Panc1 (cell line): ENCODE data around the gene ANO9.

Experiments
- POLR2AphosphoS5 ChIP-seq: IDR thresholded peaks from 2 replicates; pipeline ENCODE4 v1.6.1; 2012; ENCODE audit warnings: mild to moderate bottlenecking, low read depth, low read length, moderate library complexity
- SIN3A ChIP-seq: IDR thresholded peaks from 2 replicates; pipeline ENCODE4 v1.6.1; 2012; ENCODE audit warnings: low read depth, mild to moderate bottlenecking, low read length, moderate library complexity, borderline replicate concordance; ENCODE audit not compliant: insufficient read depth
- TCF7L2 ChIP-seq: IDR thresholded peaks from 2 replicates; pipeline ENCODE4 v1.6.1; 2011; ENCODE audit warnings: mild to moderate bottlenecking, low read depth, low read length, inconsistent platforms
- TF ChIP-seq, protein P1 (sequence below): fragments of 450-650 bp; IDR thresholded peaks from 2 replicates; pipeline ENCODE4 v1.5.1; 2017; ENCODE audit warnings: mild to moderate bottlenecking
- TF ChIP-seq, protein P2 (sequence below), 2 experiments: IDR thresholded peaks; 2 replicates each; pipeline ENCODE4 v1.6.1; 2011 to 2012; ENCODE audit warnings: low read depth in 2 of 2, control low read depth in 1 of 2, low read length in 1 of 2, mild to moderate bottlenecking in 1 of 2, moderate library complexity in 1 of 2; ENCODE audit not compliant: insufficient read depth in 1 of 2

DNA sequence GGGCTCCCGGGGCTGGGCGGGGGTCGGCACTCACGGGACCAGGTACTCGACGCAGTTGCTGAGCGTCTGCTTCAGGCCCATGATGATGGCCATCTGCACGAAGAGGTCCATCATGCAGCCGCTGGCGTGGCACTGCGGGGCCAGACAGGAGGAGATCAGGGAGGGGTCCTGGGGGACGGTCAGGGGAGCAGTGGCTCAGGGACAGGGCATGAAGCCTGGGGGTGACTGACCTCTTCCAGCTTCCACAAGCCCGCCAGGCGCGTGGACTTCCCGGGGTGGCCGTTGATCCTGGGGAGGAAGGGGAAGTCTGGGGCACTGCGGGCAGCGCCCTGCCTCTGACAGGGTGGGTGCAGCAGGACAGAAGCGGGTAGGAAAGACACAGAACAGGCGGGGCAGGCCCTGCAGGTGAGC, 20.9 kb downstream of the ANO9 start:
- TF ChIP-seq POLR2AphosphoS5 (no peak), TCF7L2 (no peak), SIN3A (no peak)
- TF ChIP-seq, protein P1, sequence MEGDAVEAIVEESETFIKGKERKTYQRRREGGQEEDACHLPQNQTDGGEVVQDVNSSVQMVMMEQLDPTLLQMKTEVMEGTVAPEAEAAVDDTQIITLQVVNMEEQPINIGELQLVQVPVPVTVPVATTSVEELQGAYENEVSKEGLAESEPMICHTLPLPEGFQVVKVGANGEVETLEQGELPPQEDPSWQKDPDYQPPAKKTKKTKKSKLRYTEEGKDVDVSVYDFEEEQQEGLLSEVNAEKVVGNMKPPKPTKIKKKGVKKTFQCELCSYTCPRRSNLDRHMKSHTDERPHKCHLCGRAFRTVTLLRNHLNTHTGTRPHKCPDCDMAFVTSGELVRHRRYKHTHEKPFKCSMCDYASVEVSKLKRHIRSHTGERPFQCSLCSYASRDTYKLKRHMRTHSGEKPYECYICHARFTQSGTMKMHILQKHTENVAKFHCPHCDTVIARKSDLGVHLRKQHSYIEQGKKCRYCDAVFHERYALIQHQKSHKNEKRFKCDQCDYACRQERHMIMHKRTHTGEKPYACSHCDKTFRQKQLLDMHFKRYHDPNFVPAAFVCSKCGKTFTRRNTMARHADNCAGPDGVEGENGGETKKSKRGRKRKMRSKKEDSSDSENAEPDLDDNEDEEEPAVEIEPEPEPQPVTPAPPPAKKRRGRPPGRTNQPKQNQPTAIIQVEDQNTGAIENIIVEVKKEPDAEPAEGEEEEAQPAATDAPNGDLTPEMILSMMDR = no peak
- TF ChIP-seq, protein P2, sequence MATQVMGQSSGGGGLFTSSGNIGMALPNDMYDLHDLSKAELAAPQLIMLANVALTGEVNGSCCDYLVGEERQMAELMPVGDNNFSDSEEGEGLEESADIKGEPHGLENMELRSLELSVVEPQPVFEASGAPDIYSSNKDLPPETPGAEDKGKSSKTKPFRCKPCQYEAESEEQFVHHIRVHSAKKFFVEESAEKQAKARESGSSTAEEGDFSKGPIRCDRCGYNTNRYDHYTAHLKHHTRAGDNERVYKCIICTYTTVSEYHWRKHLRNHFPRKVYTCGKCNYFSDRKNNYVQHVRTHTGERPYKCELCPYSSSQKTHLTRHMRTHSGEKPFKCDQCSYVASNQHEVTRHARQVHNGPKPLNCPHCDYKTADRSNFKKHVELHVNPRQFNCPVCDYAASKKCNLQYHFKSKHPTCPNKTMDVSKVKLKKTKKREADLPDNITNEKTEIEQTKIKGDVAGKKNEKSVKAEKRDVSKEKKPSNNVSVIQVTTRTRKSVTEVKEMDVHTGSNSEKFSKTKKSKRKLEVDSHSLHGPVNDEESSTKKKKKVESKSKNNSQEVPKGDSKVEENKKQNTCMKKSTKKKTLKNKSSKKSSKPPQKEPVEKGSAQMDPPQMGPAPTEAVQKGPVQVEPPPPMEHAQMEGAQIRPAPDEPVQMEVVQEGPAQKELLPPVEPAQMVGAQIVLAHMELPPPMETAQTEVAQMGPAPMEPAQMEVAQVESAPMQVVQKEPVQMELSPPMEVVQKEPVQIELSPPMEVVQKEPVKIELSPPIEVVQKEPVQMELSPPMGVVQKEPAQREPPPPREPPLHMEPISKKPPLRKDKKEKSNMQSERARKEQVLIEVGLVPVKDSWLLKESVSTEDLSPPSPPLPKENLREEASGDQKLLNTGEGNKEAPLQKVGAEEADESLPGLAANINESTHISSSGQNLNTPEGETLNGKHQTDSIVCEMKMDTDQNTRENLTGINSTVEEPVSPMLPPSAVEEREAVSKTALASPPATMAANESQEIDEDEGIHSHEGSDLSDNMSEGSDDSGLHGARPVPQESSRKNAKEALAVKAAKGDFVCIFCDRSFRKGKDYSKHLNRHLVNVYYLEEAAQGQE (IDR thresholded peaks at IDR 0.05; ENCODE audit: insufficient read depth in 1 of 2, low read depth in 2 of 2, low read length in 1 of 2) = no peak
